Peyer's patch (tissue), 4 donors: Measurements from ENCODE around the gene TERT. TPM values are rescaled to one million over a fixed set of nuclear protein-coding genes. Genes with fewer than 3 reads are reported as not detected.
"Not testable (repeated sequence)": the region's sequence is repeated elsewhere in the genome, so short reads cannot be mapped to it uniquely, and the experiment has no call there.

ENCODE experiments used
- DNase-seq, 3 donors: peaks; one replicate each; pipeline ENCODE4 v3.0.0-alpha.2; 2017 to 2019
- H3K27ac ChIP-seq, 4 donors: fragments of 200-600 bp; sonication (generic); one replicate each; pipeline ENCODE4 v1.5.1; 2016 to 2019
- H3K27me3 ChIP-seq, 2 donors: fragments of 200-600 bp; sonication (generic); one replicate each; pipeline ENCODE4 v1.5.1; 2019
- H3K36me3 ChIP-seq, 3 donors: fragments of 200-600 bp; sonication (generic); one replicate each; pipeline ENCODE4 v1.5.1; 2016 to 2019
- H3K4me1 ChIP-seq, 4 donors: fragments of 200-600 bp; sonication (generic); one replicate each; pipeline ENCODE4 v1.5.1; 2016 to 2019
- H3K4me3 ChIP-seq, 4 donors: fragments of 200-600 bp; sonication (generic); 1 replicate in 3 of 4; 2 replicates in 1 of 4; pipeline ENCODE4 v1.5.1; 2016 to 2019; ENCODE audit warnings: mild to moderate bottlenecking in 1 of 4
- H3K9me3 ChIP-seq, 4 donors: fragments of 200-600 bp; sonication (generic); one replicate each; pipeline ENCODE4 v1.5.1; 2016 to 2019; ENCODE audit warnings: mild to moderate bottlenecking in 1 of 4
- CTCF ChIP-seq, 6 experiments: fragments of 450-650 bp in 4 of 6; fragments of 200-600 bp in 2 of 6; sonication (generic) in 1 of 6; IDR thresholded peaks; one replicate each; pipeline ENCODE4 v1.5.1; 2017 to 2019; ENCODE audit warnings: antibody characterized with exemption in 6 of 6, mild to moderate bottlenecking in 3 of 6, moderate library complexity in 1 of 6
- POLR2A ChIP-seq, 2 donors: fragments of 450-650 bp; IDR thresholded peaks; one replicate each; pipeline ENCODE4 v1.5.1; 2017; ENCODE audit warnings: antibody characterized with exemption in 2 of 2, mild to moderate bottlenecking in 2 of 2, moderate library complexity in 2 of 2
- total RNA-seq, 4 donors: library from RNA; depleted of rRNA; stranded (reverse); fragments of >200 nt; gene quantifications; one replicate each; pipeline ENCODE4 v1.1.0, GENCODE V29; 2016

The TERT gene
- total RNA-seq, 4 donors from 2014 or later = 0.70 to 6.6 (median 1.6) TPM

- Histone ChIP-seq H3K4me3 (no peak overlapping the region), H3K9me3 (peaks cover 0 to 11% (median 0%) of the 10 kb centered on the region in 4 donors), H3K27ac (no peak overlapping the region), H3K36me3 (no peaks in the 10 kb centered on the region), H3K27me3 (no peaks in the 10 kb centered on the region), H3K4me1 (no peaks in the 10 kb centered on the region)
- TF ChIP-seq CTCF (IDR thresholded peaks at IDR 0.05) (no peak), POLR2A (IDR thresholded peaks at IDR 0.05) (no peak)
- DNase-seq = no peak
These were observed 62.1 kb downstream of the TERT start for GRCh38 chr5:1232780-1233179.

- H3K4me1 ChIP-seq = no peaks in the 10 kb centered on the region
- H3K9me3 ChIP-seq = peaks cover 0 to 11% (median 0%) of the 10 kb centered on the region in 4 donors
- H3K36me3 ChIP-seq = no peaks in the 10 kb centered on the region
- H3K4me3 ChIP-seq = no peak overlapping the region
- no peak for DNase-seq
- TF ChIP-seq POLR2A (IDR thresholded peaks at IDR 0.05) (no peak), CTCF (IDR thresholded peaks at IDR 0.05) (no peak)
- H3K27me3 ChIP-seq = no peaks in the 10 kb centered on the region
- H3K27ac ChIP-seq = no peak overlapping the region
These were observed 63.4 kb downstream of the TERT start for GRCh38 chr5:1231354-1231905.

GRCh38 chr5:1230551-1230950 is 64.3 kb downstream of the TERT start:
- peaks cover 0 to 11% (median 0%) of the 10 kb centered on the region in 4 donors for H3K9me3 ChIP-seq
- H3K27ac ChIP-seq = no peak overlapping the region
- no peaks in the 10 kb centered on the region for H3K4me1 ChIP-seq
- H3K27me3 ChIP-seq = no peaks in the 10 kb centered on the region
- H3K4me3 ChIP-seq = no peak overlapping the region
- no peak for DNase-seq
- no peaks in the 10 kb centered on the region for H3K36me3 ChIP-seq
- TF ChIP-seq POLR2A (IDR thresholded peaks at IDR 0.05) (no peak), CTCF (IDR thresholded peaks at IDR 0.05) (no peak)

- H3K4me3 ChIP-seq = no peak overlapping the region
- H3K27ac ChIP-seq = no peak overlapping the region
- H3K36me3 ChIP-seq = no peaks in the 10 kb centered on the region
- H3K4me1 ChIP-seq = no peaks in the 10 kb centered on the region
- no peak for DNase-seq
- H3K27me3 ChIP-seq = no peaks in the 10 kb centered on the region
- peaks cover 0 to 3% (median 0%) of the 10 kb centered on the region in 4 donors for H3K9me3 ChIP-seq
- TF ChIP-seq CTCF (IDR thresholded peaks at IDR 0.05) = no peak
- TF ChIP-seq POLR2A (IDR thresholded peaks at IDR 0.05) = no peak
These were observed 65.0 kb downstream of the TERT start for GRCh38 chr5:1229822-1230221.

GRCh38 chr5:1229023-1229422 is 65.8 kb downstream of the TERT start:
- DNase-seq, H3K36me3 ChIP-seq, H3K27ac ChIP-seq, H3K9me3 ChIP-seq, H3K4me1 ChIP-seq, H3K4me3 ChIP-seq, H3K27me3 ChIP-seq: not testable (repeated sequence)

- no peak overlapping the region for H3K4me3 ChIP-seq
- no peaks in the 10 kb centered on the region for H3K4me1 ChIP-seq
- no peaks in the 10 kb centered on the region for H3K27me3 ChIP-seq
- no peak for DNase-seq
- H3K36me3 ChIP-seq = no peaks in the 10 kb centered on the region
- H3K27ac ChIP-seq = no peak overlapping the region
- TF ChIP-seq POLR2A (IDR thresholded peaks at IDR 0.05) (no peak), CTCF (IDR thresholded peaks at IDR 0.05) (no peak)
- H3K9me3 ChIP-seq = no peaks in the 10 kb centered on the region
These were observed 66.7 kb downstream of the TERT start for GRCh38 chr5:1228120-1228519.
